GM21447 (cell line): Measurements from ENCODE around the gene B3GALNT2.
"Not testable (repeated sequence)": the region's sequence is repeated elsewhere in the genome, so short reads cannot be mapped to it uniquely, and the experiment has no call there.

Experiments
- ATAC-seq: cut with Tn5 transposase; IDR thresholded peaks from one replicate; pipeline ENCODE4 v1.9.1; 2021; ENCODE audit not compliant: unreplicated experiment

The B3GALNT2 gene

GRCh38 chr1:235504494-235505222, 406 bp upstream of the B3GALNT2 start:
- ATAC-seq: peak; percentile 74

GRCh38 chr1:235503403-235504121, 690 bp downstream of the B3GALNT2 start:
- peak; percentile 24 for ATAC-seq

DNA sequence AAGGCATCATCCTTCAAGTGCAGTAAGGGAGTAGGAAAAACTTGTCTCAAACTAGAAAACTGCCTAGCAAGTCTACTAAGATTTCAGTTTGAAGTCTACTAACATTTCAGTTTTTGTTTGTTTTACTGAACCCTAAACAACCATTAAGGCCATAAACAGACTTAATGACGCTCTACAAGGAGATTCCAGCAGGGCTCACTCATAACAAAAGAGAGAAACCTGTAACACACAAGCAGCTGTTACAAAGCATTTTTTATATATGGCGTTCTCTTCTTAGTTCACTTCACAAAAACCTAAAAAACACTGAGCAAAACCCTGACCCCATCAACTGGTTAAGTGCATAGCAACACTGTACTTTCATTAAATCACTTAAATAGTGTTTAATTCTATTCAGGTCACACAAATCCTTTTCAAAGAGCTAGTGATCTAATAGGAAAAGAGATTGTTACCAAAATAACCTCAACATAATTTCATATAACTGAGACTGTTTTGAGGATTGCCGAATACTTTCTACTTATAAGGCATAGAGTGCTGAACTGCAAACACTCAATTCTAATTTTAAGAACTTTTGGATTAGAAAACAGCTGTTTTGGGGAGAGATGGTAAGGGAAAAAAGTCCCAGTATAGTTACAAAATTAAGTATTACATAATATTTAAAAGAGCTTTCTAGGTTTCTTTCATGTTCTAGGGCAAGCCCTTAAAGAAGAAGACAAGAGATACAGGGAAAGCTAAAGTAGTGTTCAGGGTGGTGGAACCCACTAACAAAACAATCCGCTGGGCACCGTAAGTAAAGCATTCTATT, 1.4 kb downstream of the B3GALNT2 start:
- no peak for ATAC-seq

DNA sequence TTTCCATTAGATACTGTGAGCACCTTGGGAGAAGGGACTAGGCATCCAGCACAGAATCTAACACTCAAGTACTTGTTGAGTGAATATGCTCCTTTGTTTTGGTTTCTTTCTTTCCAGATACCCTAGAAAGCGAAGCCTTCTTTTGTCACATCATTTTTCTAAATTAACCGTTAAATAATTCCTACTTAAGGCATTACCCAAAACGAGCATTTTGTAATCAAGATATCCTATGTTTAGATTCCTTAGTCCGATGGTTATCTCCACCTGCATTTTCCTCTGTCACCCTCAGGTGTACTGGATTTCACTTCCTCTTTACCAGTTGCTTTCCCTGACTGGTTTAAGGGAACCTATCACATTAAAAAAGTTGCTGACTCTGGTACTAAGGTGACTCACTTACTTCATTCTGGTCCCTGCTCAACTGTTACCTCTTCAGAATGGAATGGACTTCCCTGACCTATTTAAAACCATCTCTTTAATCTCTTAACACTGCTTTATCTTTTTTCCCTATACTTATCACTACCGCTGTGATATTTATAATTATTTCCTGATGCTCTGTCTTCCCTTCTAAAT, 3.2 kb downstream of the B3GALNT2 start:
- ATAC-seq: no peak

GRCh38 chr1:235495551-235495950, 8.7 kb downstream of the B3GALNT2 start:
- ATAC-seq: no peak

- no peak for ATAC-seq
These were observed 9.2 kb downstream of the B3GALNT2 start for GRCh38 chr1:235495030-235495429.

- ATAC-seq: no peak
These were observed 9.7 kb downstream of the B3GALNT2 start for GRCh38 chr1:235494531-235494930.

GRCh38 chr1:235491644-235492043, 12.6 kb downstream of the B3GALNT2 start:
- no peak for ATAC-seq

DNA sequence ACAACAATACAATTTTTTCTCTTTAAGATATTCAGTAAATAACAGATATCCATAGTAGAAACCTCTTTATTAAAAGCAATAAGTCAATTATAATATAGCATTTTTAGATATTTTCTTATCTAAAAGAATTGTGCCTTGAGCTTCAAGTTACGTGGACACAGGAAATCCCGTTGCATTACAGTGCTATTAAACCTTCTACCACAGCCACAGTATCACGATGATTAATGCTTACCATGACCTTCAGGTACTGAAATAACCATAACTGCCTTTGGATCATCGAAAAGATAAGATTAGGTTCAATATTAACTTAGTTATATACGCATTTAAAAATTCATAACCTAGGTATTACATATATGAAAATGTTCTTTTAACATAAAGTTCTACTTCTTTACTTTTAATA, 17.9 kb downstream of the B3GALNT2 start:
- ATAC-seq: no peak

DNA sequence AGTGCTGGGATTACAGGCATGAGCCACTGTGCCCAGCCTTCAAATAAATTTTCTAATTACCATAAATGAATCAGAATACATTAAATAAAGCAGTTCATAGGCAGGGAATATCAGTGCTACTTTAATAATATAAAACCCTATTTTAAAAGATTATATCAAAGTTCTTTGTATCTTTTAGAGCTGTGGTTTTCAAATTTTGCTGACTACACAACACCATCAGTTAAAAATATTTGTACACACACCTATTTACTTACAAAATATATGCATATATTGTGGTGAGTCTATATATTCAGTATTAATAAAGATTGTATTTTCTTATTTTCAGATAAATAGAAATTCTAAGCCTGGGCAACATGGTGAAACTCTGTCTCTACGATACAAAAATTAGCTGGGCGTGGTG, 18.7 kb downstream of the B3GALNT2 start:
- no peak for ATAC-seq

DNA sequence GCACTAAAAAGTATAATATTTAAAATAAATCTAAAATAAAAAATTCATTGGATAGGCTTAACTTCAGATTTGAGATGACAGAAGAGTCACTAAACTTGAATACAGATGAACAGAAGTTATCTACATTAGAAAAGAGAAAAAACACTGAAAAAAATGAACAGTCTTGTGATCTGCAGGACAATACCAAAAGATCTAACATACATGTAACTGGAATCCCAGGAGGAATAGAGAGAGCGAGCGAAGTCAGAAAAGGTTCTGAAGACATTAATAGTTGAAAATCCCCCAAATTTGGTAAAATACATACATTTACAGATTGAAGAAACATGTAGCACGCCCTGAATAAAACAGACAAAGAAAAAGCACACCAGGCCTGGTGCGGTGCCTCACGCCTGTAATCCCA, 21.2 kb downstream of the B3GALNT2 start:
- ATAC-seq: no peak

GRCh38 chr1:235473806-235474205, 30.4 kb downstream of the B3GALNT2 start:
- no peak for ATAC-seq

DNA sequence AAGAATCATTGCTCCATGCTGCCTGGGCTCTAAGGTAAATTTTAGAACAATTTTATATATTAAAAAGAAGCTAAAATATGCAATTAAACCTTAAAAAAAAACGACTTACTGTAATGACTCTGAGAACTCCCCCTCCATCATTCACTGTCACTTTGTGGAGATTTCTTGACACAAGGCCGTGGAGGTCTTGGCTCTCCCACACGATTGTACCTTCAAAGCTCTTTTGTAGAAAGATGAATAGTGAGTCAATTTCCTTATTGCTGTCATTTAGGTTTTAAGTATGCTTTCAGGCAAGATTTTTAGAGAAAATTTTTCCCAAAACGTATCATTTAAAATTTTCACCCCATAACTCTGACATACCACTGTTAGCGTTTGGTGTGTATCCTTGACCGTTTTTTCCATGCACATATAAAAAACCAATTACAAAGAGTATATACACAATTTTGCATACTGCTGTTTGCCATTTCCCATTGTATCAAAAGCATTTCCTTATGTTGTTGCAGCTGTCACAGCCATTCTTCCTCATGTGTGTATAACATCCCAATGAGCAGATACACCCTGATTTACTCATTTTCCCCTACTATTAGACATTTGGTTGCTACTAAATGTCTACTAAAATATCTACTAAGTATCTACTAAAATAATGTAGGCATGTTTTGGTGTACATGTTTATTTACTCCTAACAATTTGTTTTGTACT, 33.4 kb downstream of the B3GALNT2 start:
- ATAC-seq: no peak

GRCh38 chr1:235469897-235470296, 34.4 kb downstream of the B3GALNT2 start:
- not testable (repeated sequence) for ATAC-seq

- no peak for ATAC-seq
These were observed 35.3 kb downstream of the B3GALNT2 start for GRCh38 chr1:235468970-235469369.

- ATAC-seq: no peak
These were observed 36.2 kb downstream of the B3GALNT2 start for GRCh38 chr1:235468004-235468403.

DNA sequence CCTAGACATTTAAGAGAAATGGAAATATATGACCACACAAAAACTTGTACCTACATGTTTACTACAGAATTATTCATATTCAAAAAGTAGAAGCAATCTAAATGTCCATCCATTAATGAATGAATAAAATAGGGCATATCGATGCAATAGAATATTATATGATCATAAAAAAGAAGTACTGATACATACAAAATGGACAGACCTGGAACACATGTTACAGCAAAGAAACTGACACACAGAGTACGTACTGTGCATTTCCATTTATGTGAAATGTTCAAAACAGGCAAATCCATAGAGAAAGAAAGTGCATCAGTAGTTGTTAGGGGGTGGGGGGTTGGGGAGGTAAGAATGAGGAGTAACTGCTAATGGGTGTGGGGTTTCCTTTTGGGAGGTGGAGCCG, 39.2 kb downstream of the B3GALNT2 start:
- ATAC-seq: no peak

DNA sequence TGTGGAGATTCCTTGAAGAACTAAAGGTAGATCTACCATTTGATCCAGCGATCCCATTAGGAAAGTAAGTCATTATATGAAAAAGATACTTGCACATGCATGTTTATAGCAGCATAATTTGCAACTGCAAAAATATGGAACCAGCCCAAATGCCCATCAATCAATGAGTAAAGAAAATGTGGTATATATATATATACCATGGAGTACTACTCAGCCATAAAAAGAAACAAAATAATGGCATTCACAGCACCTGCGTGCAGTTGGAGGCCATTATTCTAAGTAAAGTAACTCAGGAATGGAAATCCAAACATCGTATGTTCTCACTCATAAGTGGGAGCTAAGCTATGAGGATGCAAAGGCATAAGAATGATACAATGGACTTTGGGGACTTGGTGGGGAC, 41.4 kb downstream of the B3GALNT2 start:
- ATAC-seq: not testable (repeated sequence)

- ATAC-seq: no peak
These were observed 42.3 kb downstream of the B3GALNT2 start for GRCh38 chr1:235461954-235462353.

- ATAC-seq: no peak
These were observed 43.5 kb downstream of the B3GALNT2 start for GRCh38 chr1:235460770-235461169.

DNA sequence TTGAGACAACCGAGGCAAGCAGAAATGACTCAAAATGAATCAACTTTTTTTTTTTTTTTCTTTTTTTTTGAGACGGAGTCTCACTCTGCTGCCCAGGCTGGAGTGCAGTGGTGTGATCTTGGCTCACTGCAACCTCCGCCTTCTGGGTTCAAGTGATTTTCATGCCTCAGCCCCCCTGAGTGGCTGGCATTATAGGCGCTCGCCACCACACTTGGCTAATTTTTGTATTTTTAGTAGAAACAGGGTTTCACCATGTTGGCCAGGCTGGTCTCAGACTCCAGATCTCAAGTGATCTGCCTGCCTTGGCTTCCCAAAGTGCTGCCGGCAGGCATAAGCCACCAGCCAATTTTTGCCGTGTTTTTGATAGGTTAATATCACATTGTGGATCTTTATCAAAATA, 46.4 kb downstream of the B3GALNT2 start:
- not testable (repeated sequence) for ATAC-seq
